IgD-negative memory B cell (primary cell): ENCODE measurements around the gene RAB6A. TPM values are rescaled to one million over a fixed set of nuclear protein-coding genes. Genes with fewer than 3 reads are reported as not detected.

Source experiments
- polyA plus RNA-seq: library from polyadenylated mRNA; unstranded; fragments of 300-500 nt; fragmentation: Illumina TruSeq; gene quantifications from one replicate; pipeline ENCODE4 v1.2.3, GENCODE V29; 2021

Gene RAB6A
- polyA plus RNA-seq, 1 donor from 2014 or later: 93.4 TPM

Other genes with a start within 250 kb of the RAB6A start
- 2.6 TPM for gene FAM168A, start 163.0 kb downstream of the RAB6A start, polyA plus RNA-seq
- gene PLEKHB1, start 114.5 kb downstream of the RAB6A start, polyA plus RNA-seq: 50.3 TPM
- gene MRPL48, start 26.8 kb upstream of the RAB6A start, polyA plus RNA-seq: 61.0 TPM
- gene COA4, start 115.8 kb upstream of the RAB6A start, polyA plus RNA-seq: 66.9 TPM
- gene PAAF1, start 115.9 kb upstream of the RAB6A start, polyA plus RNA-seq: 16.8 TPM
- gene DNAJB13, start 190.0 kb upstream of the RAB6A start, polyA plus RNA-seq: 0.35 TPM
- 1,475 TPM for gene UCP2, start 221.8 kb upstream of the RAB6A start, polyA plus RNA-seq
- gene UCP3, start 248.0 kb upstream of the RAB6A start, polyA plus RNA-seq: 0.19 TPM